Neuronal stem cell (in vitro differentiated cells): Measurements from ENCODE around the gene SPART. TPM values are rescaled to one million over a fixed set of nuclear protein-coding genes. Genes with fewer than 3 reads are reported as not detected.

Experiments
- small RNA-seq: library from polyadenylated mRNA; stranded (forward); fragments of <200 nt; extraction: miRNeasy Mini kit (QIAGEN cat#:217004); gene quantifications from one replicate; pipeline ENCODE3, GENCODE V24; 2013; ENCODE audit not compliant: insufficient read depth

The SPART gene

Small RNA genes within 50 kb of the gene (small RNA-seq; reads per million reads assigned to genes)
- gene RNU6-71P = not detected
